GM18526 (cell line): Measurements from ENCODE around the gene OR8B2.

Experiments used
- POLR2A ChIP-seq: IDR thresholded peaks from 3 replicates; pipeline ENCODE4 v1.6.1; 2011; ENCODE audit not compliant: insufficient read length; ENCODE audit errors: extremely low read depth

The OR8B2 gene

GRCh38 chr11:124339396-124340141 lies 44.7 kb downstream of the OR8B2 start:
- no peak for TF ChIP-seq POLR2A
